BE2C (cell line): ENCODE measurements around the gene DCDC2C.

ENCODE experiments used
- DNase-seq: peaks from one replicate; pipeline ENCODE4 v3.0.0-alpha.2; 2020
- H3K27me3 ChIP-seq: fragments of 250-450 bp; sonication (Bioruptor Pico); 2 replicates; pipeline ENCODE4 v1.5.1; 2020; ENCODE audit warnings: mild to moderate bottlenecking
- H3K36me3 ChIP-seq: fragments of 250-450 bp; sonication (Bioruptor Pico); 2 replicates; pipeline ENCODE4 v1.5.1; 2020; ENCODE audit warnings: mild to moderate bottlenecking
- H3K4me1 ChIP-seq: fragments of 250-450 bp; sonication (Bioruptor Pico); 2 replicates; pipeline ENCODE4 v1.5.1; 2020
- H3K4me3 ChIP-seq: 2 replicates; pipeline ENCODE4 v1.5.1; 2011; ENCODE audit warnings: low read depth, low read length
- H3K9me3 ChIP-seq: fragments of 250-450 bp; sonication (Bioruptor Pico); 2 replicates; pipeline ENCODE4 v1.5.1; 2020
- TF ChIP-seq, protein P1 (sequence below): IDR thresholded peaks from 2 replicates; pipeline ENCODE4 v1.5.1; 2012; ENCODE audit warnings: mild to moderate bottlenecking, low read depth, low read length

Gene DCDC2C

DNA sequence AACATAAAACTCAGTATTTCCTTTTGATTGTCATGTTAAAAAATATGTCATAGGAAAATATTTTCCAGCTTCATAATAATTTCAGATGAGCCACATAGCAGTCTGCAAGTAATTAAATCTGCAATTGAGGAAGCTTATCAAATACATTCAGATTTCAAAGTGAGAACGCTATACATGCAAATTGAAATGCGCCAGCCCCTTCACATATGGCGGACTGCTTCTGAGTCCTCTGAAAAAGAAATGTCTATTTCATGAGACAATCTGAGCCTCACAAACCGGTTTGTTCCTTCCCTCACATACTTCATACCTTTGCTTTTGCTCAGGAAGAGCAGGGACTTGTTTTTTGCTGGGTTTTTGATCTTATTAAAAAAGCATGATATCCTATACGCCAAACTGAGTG is 2.3 kb upstream of the DCDC2C start:
- no peaks in the 10 kb centered on the region; the same call in 1 of the 2 replicates for H3K4me1 ChIP-seq
- TF ChIP-seq, protein P1, sequence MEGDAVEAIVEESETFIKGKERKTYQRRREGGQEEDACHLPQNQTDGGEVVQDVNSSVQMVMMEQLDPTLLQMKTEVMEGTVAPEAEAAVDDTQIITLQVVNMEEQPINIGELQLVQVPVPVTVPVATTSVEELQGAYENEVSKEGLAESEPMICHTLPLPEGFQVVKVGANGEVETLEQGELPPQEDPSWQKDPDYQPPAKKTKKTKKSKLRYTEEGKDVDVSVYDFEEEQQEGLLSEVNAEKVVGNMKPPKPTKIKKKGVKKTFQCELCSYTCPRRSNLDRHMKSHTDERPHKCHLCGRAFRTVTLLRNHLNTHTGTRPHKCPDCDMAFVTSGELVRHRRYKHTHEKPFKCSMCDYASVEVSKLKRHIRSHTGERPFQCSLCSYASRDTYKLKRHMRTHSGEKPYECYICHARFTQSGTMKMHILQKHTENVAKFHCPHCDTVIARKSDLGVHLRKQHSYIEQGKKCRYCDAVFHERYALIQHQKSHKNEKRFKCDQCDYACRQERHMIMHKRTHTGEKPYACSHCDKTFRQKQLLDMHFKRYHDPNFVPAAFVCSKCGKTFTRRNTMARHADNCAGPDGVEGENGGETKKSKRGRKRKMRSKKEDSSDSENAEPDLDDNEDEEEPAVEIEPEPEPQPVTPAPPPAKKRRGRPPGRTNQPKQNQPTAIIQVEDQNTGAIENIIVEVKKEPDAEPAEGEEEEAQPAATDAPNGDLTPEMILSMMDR = no peak
- no peak overlapping the region for H3K4me3 ChIP-seq
- no peak for DNase-seq
- no peaks in the 10 kb centered on the region for H3K9me3 ChIP-seq
- no peaks in the 10 kb centered on the region; the same call in 1 of the 2 replicates for H3K27me3 ChIP-seq
- no peaks in the 10 kb centered on the region for H3K36me3 ChIP-seq

- TF ChIP-seq, protein P1 = no peak
- Histone ChIP-seq H3K9me3 (no peaks in the 10 kb centered on the region), H3K4me3 (no peak overlapping the region), H3K4me1 (no peaks in the 10 kb centered on the region; the same call in 1 of the 2 replicates), H3K36me3 (no peaks in the 10 kb centered on the region), H3K27me3 (no peaks in the 10 kb centered on the region; the same call in 1 of the 2 replicates)
- no peak for DNase-seq
Observed at GRCh38 chr2:3703757-3704355, 481 bp downstream of the DCDC2C start.

DNA sequence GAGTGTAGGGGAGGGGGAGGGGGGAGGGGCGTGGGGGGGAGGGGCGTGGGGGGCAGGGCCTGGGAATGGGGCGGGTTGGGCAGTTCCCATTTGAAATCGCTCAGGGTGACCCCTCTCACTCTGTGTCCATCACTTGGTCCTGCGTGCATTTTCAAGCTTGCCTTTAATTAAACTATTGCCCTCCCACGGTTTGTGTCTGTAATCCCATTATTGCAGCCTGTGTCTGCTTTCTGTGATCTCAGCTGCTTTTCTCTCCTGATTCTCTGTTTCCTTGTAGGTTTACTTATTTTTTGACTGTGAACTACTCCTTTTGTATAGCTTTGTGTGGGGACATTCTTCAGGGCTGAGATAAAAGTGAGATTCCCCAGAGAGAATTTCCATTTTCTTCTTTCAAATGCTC is 1.3 kb downstream of the DCDC2C start:
- TF ChIP-seq, protein P1 = no peak
- no peaks in the 10 kb centered on the region for H3K36me3 ChIP-seq
- no peaks in the 10 kb centered on the region; the same call in 1 of the 2 replicates for H3K27me3 ChIP-seq
- H3K9me3 ChIP-seq = no peaks in the 10 kb centered on the region
- H3K4me1 ChIP-seq = no peaks in the 10 kb centered on the region; the same call in 1 of the 2 replicates
- DNase-seq = no peak
- no peak overlapping the region for H3K4me3 ChIP-seq

GRCh38 chr2:3705782-3706181 is 2.4 kb downstream of the DCDC2C start:
- TF ChIP-seq, protein P1 = no peak
- Histone ChIP-seq H3K27me3 (no peaks in the 10 kb centered on the region; the same call in 1 of the 2 replicates), H3K36me3 (no peaks in the 10 kb centered on the region), H3K9me3 (peaks cover 3% of the 10 kb centered on the region; the same call in 1 of the 2 replicates), H3K4me3 (no peak overlapping the region), H3K4me1 (no peaks in the 10 kb centered on the region; the same call in 1 of the 2 replicates)
- no peak for DNase-seq

- peaks cover 8% of the 10 kb centered on the region; the same call in 1 of the 2 replicates for H3K9me3 ChIP-seq
- DNase-seq = no peak
- H3K4me3 ChIP-seq = no peak overlapping the region
- H3K4me1 ChIP-seq = no peaks in the 10 kb centered on the region; the same call in 1 of the 2 replicates
- H3K27me3 ChIP-seq = no peaks in the 10 kb centered on the region
- TF ChIP-seq, protein P1 = no peak
- H3K36me3 ChIP-seq = no peaks in the 10 kb centered on the region
Observed at GRCh38 chr2:3706892-3707291, 3.5 kb downstream of the DCDC2C start.

DNA sequence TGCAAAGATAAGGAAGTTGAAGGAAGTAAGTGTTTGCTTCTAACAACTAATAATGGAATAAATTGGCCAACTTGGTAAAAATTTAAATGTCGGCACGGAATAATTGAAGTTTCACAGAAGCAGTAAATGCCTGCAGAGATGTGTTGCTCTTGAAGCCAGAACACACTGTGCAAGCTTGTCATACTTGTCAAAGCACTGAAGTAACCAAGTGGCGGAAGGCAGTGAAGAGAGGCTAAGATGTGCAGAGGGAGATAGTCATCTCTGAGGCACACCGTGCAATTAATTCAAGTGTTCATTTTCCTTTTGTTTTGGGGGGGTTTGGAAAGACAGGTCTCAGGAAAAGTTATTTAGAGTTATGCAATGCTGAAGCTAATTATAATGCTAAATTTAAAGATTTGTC is 5.2 kb downstream of the DCDC2C start:
- DNase-seq = no peak
- Histone ChIP-seq H3K36me3 (no peaks in the 10 kb centered on the region), H3K9me3 (peaks cover 8% of the 10 kb centered on the region; the same call in 1 of the 2 replicates), H3K4me3 (no peak overlapping the region), H3K27me3 (no peaks in the 10 kb centered on the region), H3K4me1 (no peaks in the 10 kb centered on the region; the same call in 1 of the 2 replicates)
- TF ChIP-seq, protein P1 = no peak
